GM03348 (cell line): ENCODE results near the gene CDH23.

ENCODE experiments used
- DNase-seq: peaks from one replicate; pipeline ENCODE4 v3.0.0; 2012; ENCODE audit warnings: low spot score

Gene CDH23

DNA sequence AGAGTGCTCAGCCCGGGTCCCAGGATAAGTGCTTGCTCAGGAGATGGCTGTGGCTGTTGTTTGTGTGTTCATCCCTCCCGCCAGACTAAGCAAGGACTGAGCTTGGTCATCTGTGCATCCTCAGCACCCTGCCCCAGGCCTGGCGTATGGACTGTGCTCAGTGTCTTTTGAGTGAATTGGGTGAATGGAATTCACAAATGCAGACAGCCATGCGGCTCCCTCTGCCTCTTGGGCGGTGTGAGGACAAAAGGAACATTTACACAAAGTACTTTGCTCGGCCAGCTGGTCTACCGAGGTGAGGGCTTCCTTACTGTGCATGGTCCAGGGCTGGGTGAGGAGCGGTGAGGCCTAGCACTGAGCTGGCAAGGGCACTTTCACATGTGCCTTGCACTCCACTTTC, 120.2 kb downstream of the CDH23 start:
- DNase-seq, result no peak

DNA sequence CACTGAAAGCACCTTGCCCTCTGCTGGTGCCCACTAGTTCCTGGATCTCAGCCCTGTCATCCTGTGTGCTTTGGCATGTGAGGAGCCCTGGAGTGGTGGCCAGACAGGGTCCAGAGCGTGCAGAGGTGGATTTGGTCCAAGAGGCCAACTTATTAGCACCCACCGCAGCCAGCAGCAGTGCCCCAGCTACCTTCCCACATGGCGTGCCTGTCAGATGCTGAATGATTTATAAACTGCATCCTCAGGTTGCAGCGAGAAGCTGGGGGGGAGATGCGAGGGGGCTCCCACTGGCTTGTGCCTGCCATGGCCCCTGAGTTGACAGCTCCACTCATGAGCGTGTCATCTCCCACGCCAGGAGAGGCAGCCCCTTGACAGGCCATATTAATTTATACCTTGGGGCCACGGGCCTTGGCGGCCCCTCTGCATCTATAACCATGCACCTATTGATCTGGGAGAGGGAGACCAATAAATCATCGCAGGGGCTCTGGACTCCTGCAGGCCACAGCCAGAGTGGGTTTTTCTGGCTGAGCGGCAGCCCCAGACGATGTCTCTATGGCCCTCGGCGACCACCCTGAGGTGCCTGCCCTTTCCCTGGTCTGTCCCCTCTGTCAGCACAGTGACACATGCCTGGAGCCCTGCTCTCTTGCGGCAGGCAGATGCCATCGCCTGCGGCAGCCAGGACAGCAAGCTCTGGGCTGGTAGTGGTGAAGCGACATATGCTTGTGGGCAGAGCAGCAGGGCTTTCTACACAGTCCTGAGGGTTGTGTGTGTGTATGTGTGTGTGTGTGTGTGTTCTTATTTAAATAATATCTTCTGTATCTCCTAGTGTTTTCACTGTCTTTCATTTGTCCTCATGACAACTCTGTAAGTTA, 120.8 kb downstream of the CDH23 start:
- DNase-seq, result no peak

DNA sequence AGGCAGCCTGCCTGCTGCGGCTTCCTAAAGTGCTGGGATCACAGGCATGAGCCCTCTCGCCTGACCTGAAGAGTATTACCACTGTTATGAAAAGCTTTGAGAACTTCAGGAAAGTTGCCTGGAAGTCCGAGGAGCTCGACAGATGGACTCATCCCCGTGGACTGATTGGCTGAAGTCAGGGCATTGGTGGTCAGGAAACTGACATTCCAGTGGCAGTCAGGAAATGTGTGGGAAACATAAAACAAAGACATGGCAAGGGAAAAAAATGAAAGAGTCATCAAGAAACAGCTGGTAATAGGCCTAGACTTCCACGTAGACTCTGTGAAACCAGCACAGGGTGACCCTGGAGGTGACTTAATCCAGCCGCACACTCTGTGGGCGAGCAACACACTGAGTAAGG, 123.3 kb downstream of the CDH23 start:
- no peak for DNase-seq

DNA sequence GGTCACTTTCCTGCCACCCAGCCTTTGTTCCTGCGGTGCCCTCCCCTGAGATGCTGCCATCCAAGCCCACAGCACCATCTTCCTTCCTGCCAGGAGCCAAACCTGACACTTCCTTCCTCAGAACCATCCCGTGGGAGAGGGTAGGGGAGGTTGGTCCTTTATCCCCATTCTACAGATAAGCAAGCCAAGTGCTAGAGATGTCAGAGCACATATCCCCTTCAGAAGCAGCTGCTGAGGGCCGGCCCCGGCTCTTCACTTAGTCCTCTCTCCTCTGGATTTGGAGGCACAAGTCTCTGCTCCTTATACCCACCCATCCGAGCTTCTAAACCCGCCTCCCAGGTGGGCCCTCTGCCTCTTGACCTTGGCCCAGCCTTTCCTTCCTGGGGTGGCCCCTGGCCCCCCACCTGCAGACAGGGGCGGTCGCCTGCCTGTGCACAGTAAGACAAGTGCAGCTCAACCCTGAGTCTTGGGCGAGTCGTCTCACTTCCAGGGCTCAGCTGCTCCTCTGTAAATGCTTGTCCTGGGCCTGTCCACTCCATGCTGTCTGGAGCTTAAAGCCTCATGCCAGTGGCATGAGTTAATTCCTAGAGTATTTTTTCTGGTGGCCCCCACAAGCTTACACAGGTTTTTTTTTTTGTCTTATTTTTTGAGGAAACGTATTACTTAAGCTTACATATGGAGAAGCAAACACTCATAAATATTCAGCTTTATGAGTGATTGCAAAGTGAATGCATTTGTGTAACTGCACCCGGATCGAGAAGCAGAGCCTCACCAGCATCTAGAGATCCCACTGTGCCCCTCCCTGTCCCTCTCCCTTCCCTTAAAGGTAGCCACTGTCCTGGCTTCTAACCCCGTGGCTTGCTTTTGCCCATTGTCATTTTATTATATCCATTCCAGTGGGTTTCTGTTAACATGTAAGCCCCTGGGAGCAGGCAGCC, 125.1 kb downstream of the CDH23 start:
- DNase-seq, result no peak

DNA sequence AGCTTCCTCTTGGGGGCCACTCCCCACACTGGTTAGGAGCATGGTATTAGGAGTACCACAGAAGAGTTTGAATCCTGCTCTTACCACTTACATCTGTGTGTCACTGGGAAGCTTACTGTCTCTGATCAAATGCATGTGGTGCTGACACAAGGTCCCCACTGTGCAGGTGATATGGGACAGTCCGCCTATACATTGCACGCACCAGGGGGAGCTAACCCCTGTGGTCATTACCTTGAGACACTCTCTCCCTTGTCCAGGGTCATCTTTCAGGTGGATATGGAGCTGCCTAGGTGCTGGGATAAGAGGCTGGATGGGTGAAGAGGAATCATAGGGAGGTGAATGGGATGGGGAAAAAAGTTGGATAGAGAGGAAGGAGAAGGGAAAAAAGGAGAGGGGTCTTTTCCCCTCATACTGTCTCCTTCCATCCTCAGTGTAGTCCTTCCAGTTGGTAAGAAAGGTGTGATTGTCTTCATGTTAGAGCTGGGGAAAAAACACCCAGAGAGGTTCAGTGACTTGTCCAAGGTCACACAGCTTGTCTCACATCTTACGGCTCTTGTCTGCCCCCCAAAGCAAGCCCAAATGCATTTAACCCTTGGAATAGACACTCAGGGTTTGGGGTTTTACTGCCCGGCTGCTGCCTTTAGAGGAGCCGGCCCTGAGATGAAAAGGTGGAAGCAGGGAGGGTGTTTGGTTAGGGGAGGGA, 125.9 kb downstream of the CDH23 start:
- DNase-seq, result no peak

DNA sequence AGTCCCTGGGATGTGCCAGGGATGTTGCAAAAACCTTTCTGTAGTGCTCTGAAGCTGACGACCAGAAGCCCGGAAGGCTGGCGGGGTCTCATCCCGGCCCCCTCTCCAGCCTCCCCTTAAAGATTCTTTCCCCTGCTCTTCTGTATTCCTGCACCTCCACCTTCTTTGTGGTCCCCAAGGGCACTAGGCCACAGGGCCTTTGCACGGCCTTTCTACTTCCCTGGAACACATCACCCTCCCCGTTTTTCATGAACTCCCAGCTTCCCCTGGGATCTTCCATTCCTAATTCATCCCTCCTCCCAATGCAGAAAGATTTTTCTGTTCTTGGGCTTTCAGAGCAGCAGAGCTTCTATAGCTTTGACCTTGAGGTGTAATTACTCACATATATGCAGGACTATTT, 127.0 kb downstream of the CDH23 start:
- DNase-seq, result no peak

DNA sequence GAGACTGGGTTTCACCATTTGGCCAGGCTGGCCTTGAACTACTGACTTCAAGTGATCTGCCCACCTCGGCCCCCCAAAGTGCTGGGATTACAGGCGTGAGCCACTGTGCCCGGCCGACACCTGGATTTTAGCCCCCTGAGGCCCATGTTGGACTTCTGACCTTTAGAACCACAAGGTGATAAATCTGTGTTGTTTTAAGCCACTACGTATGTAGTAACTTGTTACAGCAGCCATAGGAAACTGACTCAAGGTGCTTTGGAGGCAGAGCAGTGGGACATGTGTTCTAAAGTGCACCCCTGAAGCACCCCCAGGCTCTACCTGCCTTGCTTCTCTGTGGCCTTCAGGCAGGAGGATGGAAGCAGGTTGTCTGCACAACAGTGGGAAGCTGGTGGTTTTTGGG, 128.4 kb downstream of the CDH23 start:
- no peak for DNase-seq

DNA sequence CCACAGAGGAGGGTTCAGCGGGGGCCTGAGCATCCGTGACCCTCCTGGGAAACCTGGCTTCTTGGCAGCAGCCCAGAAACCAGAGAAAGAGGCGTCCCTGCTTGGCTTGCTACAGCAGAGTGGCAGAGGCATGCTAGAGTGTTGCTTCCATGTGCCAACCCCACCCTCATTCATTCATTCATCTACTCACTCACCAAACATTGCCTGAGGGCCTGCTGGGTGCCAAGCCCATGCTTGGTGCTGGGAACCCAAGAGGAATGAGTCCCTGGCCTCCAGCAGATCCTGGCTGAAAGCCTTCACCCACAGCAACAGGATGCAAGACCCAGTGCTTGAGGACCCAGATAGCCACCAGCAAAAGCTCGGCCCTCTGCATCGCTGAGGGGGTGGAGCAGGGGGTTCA, 129.0 kb downstream of the CDH23 start:
- DNase-seq, result no peak

DNA sequence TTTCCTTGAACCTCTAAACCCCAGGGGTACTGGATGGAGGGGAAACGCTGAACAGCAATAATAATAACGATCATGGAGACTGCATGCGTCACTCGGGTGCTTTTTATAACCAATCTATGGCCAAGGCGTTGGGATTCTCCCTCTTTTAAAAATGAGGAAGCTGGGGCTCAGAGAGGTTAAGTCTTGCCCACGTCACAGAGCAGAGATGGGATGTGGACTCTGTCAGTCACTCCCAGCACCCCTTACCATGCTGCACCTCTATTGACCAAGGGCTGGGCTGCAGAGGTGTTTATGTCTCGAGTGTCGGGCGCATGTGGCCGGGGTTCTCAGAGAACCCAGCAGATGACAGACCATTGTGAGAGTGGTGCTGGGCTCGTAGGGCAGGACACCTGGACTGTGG, 129.9 kb downstream of the CDH23 start:
- no peak for DNase-seq

DNA sequence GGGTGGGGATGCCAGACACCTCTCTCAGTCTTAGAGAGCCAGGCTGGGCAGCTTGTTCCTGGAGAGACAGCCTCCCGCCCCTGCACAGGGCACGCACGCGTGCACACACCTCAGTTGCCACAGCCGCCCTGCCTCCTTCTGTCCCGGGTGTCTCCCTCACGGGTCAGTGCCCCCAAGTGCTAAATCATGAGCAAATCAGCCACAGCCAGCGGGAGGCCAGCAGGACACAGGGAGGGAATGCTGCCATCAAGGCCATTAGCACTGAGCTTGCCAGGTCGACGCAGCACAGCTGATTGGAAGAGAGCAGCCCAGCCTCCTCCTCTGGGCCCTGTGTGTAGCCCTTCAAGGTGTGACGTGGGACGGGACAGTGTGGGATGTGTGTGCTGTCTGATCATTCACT, 130.4 kb downstream of the CDH23 start:
- DNase-seq, result no peak

DNA sequence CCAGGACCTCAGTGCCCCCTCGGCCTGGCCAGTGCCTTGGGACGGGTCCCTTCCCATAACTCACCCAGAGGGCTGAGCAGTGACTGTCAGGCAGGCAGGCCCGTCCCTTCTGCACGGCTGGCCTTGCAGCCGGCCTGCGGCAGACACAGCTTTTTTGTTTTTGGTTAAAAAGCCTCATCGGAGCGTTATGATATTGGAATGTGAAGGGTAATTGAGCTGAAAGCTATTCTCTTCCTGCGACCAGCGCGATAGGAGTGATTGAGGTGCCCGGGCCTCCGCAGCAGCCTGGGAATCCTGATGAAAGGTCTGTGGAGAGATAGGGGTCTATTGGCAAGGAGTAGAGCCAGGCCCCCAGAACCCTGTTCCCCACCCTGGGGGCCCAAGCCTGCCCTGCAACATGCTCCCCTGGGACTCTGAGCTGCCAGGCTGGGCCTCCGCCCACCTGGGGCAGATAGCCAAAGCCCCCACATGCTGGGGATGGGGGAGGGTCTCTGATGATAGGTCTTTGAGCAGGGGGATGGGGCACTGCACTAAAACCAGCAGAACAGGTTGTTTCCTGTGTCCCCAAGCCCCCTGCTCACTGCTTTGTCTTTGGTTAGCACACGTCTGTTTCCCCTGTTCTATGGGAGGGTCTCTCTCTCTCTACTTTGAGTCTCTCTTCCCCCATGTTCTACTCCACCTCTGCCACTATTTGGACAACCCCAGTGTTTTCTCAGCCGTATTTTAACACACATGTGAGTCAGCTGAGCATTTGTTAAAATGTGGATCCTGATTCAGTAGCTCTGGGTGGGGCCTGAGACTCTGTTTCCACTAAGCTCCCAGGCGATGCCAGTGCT, 131.9 kb downstream of the CDH23 start:
- no peak for DNase-seq

DNA sequence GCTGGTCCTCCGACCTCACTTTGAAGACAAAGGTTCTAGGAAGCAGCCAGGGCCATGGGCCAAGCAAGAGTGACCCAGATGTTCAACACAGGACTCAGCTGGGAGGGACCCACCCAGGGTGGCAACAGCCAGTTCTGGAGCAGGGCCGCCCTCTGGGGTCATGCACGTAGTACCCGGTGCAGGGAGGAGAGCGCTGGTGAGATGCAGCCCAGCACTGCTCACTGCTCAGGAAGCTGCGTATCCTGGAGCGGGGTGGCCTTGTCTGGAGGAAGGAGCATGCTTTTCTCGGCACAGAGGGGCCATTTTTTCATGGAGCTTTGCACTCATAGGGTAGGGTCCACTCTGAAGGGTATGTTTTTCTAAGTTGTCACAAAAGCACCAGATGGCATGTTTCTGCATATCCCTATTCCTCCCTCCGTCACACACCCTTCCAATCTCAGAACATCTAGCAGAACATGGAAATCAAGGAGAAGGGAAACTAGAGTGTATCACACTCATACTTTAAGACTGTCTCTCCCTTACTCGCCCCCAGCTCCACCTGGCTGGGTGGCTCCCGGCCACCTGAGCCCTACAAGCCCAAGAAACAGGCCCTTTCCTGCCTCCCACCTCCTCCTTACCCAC, 132.6 kb downstream of the CDH23 start:
- DNase-seq, result no peak

DNA sequence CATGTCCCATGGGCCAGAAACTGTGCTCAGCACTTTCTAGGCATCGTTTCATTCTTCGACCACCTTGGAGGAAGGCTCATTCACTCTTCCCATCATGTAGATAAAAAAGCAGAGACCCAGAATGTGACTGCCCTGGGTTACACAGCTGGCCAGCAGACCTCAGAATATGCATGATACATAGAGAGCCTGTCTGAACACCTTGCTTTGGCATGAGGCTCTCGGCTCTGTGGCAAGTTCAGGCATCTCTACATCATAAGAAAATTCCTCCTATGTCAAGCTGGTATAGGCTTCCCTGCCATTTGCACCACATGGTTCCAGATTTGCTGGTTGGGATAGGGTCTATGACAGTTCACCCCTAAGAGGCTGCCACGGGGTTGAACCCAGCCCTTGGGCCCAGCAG, 134.1 kb downstream of the CDH23 start:
- DNase-seq, result no peak

DNA sequence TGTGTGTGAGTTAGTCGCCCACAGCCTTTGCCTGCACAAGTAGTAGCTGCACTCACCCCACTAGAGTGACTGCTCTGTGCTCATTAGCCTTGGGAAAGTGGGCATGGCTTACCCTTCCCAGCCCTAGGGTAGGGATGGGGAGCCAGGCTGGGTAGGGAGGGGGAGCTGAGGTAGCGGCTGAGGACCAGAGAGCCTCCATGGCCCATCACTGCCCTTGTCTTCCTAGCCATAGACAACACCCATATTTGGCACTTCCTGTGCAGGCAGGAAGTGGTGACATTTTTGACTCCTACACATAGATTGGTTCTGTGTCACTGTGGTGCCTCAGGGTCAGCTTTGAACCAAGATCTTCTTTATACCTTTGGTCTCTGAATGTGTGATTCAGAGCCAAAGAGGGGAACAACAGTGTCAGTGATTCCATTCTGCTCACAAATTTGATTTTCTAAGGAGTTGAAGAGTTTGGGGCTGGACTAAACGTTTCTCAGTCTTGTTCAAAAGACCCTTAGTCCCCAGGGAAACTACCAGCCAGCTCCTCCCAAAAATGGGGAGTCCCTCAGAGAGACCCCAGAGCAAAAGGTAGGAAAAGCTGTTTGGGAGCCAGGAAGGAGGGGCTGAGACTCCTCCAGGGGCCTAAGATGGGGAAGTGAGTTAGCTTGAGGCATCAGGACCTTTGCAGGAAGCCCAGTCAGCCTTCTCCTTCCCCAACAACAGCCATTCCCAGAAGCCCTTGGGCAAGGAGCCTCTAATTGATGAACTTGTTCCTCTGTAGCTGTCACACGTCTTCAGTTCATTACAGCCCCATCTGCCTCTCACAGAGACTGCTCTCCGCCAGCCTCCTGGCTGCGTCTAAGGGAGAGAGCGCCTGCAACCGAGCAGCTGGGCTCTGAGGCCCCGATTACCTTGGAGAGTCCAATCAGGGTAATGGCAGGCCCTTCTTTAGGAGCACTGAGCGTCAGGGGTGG, 135.0 kb downstream of the CDH23 start:
- DNase-seq, result no peak

DNA sequence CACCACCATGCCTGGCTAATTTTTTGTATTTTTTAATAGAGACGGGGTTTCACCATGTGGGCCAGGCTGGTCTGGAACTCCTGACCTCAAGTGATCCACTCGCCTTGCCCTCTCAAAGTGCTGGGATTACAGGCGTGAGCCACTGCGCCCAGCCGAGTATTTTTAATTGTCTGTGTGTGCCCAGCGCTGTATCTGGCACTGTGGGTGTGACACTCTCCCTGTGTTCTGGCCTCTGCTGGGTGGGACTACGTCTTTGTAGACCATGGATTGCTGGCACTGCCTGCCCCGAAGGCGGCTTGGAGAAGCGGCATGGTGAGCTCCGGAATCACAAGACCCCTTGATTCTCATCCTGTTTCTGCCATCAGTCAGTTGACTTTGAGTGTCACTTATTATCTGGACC, 136.2 kb downstream of the CDH23 start:
- DNase-seq, result no peak

DNA sequence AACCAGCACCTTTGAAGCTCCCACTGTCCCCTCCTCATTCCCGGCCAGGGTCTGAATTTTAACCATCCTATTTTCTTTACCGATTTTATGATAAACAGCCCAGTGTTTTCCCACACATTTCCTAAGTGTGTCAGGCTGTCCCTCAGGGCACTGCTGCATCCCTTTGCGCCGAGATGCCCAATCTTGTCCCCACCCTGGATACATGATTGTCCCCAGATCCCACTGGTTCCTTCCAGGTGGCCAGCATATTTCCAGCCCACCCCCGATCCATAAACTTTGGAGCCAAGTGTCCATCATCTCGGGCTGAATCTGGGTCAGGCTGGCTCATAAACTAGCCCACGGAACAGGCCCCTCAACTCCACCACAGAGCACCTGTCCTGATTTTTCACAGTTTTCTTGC, 137.2 kb downstream of the CDH23 start:
- no peak for DNase-seq

DNA sequence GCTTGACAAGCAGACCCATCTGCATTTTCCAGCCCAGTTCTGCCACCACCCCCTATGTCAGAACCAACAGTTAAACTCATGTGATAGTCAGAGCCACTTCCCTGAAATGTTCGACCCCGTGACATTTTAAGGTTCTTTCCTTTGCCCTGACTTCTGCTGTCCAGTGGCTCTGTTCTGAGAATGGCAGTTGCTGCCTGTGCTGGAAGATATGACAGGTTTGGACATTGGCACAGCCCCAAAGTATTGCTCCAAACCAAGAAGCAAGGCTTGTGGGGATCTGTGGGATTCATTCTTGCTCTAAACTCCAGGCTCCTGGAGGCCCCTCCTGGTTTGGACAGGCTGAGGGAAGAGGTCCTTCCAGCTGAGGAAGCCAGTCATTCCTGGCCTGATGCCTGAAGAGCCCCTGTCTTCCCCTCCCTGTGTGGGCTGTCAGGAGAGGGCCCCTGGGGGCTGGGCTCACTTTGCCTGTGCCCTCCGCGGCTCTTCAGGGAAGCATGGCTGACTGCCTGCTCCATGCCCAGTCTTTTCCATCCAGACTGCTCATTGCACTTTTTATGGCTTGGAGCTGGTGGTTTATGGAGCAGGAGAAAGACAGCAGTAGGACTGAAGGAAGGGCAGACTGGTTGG, 138.0 kb downstream of the CDH23 start:
- no peak for DNase-seq

DNA sequence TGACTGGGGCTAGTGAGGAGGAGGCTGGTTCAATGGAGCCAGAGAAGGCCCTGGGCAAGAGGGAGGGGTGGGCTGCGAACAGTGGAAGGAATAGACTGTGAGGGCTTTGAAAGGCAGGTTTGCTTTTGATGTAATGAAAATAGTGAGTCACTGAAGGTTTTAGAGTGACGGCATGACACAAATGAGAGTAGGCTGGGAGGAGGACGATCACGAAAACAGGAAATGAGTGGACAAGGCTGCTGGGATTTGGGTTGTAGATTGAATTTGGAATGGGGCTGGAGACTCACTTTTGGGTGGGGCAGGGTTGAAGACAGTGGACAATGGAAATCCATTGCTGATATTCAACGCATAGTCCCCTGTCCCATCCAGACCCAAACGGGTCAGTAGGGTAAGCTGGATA, 139.6 kb downstream of the CDH23 start:
- no peak for DNase-seq

DNA sequence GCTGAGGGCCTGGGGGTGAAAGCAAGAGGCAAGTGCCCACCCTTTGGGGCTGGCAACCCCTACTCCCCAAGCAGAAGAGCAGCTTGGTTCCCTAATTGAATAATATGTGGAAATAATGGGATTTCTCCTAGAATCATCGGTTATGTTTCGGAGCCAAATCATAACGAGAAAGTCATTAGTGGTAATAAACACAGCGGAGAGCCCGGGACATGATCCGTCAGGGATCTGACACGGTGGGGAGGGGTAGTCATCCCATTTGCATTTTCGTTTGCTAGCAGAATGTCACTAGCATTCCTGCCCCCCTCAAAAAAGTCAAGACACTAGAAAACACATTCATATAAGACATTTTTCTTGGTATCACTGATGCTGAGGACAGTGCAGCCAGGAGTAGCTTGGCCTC, 140.4 kb downstream of the CDH23 start:
- DNase-seq, result no peak

DNA sequence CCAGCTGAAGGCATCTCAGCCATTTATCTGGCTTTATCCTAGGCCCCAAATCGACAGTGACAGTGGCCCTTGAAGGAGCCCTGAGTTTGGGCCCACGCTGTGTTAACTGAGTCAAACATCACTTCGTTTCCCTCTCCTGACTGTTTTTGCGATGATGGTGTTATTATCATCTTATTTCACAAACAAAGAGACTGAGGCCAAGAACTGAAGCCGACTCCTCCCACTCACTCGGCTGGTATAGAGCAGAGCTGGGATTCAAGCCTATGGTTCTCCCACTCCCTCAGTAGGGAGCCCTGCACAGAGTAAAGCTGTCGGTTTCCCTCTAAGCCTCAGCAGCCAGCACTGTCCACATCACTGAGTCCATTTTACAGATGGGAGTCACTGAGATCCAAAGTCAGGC, 141.0 kb downstream of the CDH23 start:
- DNase-seq, result no peak
